Mammary epithelial cell (primary cell): ENCODE measurements around the gene AIFM2.

Experiments
- EZH2 ChIP-seq: IDR thresholded peaks from 2 replicates; pipeline ENCODE4 v1.6.1; 2012; ENCODE audit warnings: low read length, inconsistent platforms, borderline replicate concordance
- TF ChIP-seq, protein P1 (sequence below), 2 donors: IDR thresholded peaks in 1 of 2; conservative IDR thresholded peaks in 1 of 2; 2 replicates each; pipeline ENCODE4 v1.5.1; 2011 to 2012; ENCODE audit warnings: inconsistent platforms in 2 of 2, low read length in 2 of 2, mild to moderate bottlenecking in 2 of 2, control low read depth in 1 of 2, low read depth in 1 of 2; ENCODE audit not compliant: insufficient read depth in 1 of 2; ENCODE audit errors: extremely low read depth in 1 of 2

DNA sequence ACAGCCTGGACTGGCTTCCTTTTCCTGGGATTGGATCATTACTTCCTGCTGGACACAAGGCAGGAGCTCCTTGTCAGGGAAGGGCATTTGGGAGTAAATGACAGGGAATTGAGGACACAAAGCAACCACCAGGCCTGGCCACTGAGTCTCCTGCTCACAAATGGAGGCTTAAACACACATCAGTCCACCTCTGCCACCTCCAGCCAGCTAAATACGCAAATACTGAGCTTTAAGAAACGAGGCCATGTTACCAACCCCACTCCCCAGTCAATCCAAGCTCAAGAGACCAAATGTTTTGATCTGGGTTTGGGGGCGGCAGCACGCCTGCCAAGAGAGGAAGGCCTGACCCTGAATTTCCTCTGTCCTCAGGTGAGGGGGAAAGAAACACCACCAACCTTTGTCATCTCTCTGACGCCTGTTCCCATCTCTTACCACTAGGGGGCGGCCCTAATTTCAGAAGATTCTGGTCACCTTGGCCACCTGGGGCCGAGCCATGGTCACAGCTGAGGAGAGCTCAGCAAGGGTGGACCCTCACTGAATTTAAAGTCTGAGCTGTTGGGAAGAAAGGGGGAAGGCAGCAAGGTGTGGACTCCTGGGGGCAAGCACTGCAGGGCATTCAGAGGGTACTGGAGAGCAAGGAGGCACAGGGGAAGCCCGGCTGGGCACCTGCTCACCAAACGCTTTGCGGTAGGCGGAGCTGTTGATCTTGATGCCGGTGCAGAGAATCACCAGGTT, 16.5 kb downstream of the AIFM2 start:
- TF ChIP-seq EZH2: no peak
- TF ChIP-seq, protein P1, sequence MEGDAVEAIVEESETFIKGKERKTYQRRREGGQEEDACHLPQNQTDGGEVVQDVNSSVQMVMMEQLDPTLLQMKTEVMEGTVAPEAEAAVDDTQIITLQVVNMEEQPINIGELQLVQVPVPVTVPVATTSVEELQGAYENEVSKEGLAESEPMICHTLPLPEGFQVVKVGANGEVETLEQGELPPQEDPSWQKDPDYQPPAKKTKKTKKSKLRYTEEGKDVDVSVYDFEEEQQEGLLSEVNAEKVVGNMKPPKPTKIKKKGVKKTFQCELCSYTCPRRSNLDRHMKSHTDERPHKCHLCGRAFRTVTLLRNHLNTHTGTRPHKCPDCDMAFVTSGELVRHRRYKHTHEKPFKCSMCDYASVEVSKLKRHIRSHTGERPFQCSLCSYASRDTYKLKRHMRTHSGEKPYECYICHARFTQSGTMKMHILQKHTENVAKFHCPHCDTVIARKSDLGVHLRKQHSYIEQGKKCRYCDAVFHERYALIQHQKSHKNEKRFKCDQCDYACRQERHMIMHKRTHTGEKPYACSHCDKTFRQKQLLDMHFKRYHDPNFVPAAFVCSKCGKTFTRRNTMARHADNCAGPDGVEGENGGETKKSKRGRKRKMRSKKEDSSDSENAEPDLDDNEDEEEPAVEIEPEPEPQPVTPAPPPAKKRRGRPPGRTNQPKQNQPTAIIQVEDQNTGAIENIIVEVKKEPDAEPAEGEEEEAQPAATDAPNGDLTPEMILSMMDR (conservative IDR thresholded peaks at IDR 0.05 in 1 of 2, IDR thresholded peaks at IDR 0.05 in 1 of 2; ENCODE audit: extremely low read depth in 1 of 2, insufficient read depth in 1 of 2, low read depth in 1 of 2, low read length in 2 of 2): peak; percentile 83 to 84
